IPS-NIHi7 (cell line): ENCODE measurements around the gene TRPM1.
"Not testable (repeated sequence)": the region's sequence is repeated elsewhere in the genome, so short reads cannot be mapped to it uniquely, and the experiment has no call there.

Experiments
- DNase-seq: peaks from one replicate; pipeline ENCODE4 v3.0.0; 2012; ENCODE audit warnings: mixed read lengths; ENCODE audit errors: extremely low spot score

TRPM1 gene

GRCh38 chr15:31125061-31125460, 23.5 kb upstream of the TRPM1 start:
- no peak for DNase-seq

GRCh38 chr15:31116423-31117030, 15.0 kb upstream of the TRPM1 start:
- DNase-seq, result no peak

- DNase-seq, result no peak
Observed at GRCh38 chr15:31111091-31111647, 9.6 kb upstream of the TRPM1 start.

GRCh38 chr15:31108836-31109235, 7.3 kb upstream of the TRPM1 start:
- no peak for DNase-seq

- no peak for DNase-seq
Observed at GRCh38 chr15:31106495-31107300, 5.2 kb upstream of the TRPM1 start.

- no peak for DNase-seq
Observed at GRCh38 chr15:31104003-31104402, 2.5 kb upstream of the TRPM1 start.

- no peak for DNase-seq
Observed at GRCh38 chr15:31102374-31103342, 1.1 kb upstream of the TRPM1 start.

- no peak for DNase-seq
Observed at GRCh38 chr15:31102039-31102321, 455 bp upstream of the TRPM1 start.

- DNase-seq, result no peak
Observed at GRCh38 chr15:31100738-31101137, 787 bp downstream of the TRPM1 start.

- no peak for DNase-seq
Observed at GRCh38 chr15:31098953-31099740, 2.4 kb downstream of the TRPM1 start.

GRCh38 chr15:31098491-31098917, 3.0 kb downstream of the TRPM1 start:
- no peak for DNase-seq

GRCh38 chr15:31096563-31096962, 5.0 kb downstream of the TRPM1 start:
- no peak for DNase-seq

GRCh38 chr15:31091481-31091880, 10.0 kb downstream of the TRPM1 start:
- no peak for DNase-seq

- DNase-seq, result no peak
Observed at GRCh38 chr15:31090766-31091165, 10.8 kb downstream of the TRPM1 start.

GRCh38 chr15:31089368-31090047, 12.0 kb downstream of the TRPM1 start:
- no peak for DNase-seq

GRCh38 chr15:31088672-31089367, 12.7 kb downstream of the TRPM1 start:
- DNase-seq, result no peak

- DNase-seq, result not testable (repeated sequence)
Observed at GRCh38 chr15:31088041-31088440, 13.5 kb downstream of the TRPM1 start.

- DNase-seq, result no peak
Observed at GRCh38 chr15:31086344-31086743, 15.2 kb downstream of the TRPM1 start.

GRCh38 chr15:31085359-31085758, 16.2 kb downstream of the TRPM1 start:
- DNase-seq, result no peak

- no peak for DNase-seq
Observed at GRCh38 chr15:31084176-31084575, 17.3 kb downstream of the TRPM1 start.
